HepG2 (cell line): ENCODE results near the gene CA11. TPM values are rescaled to one million over a fixed set of nuclear protein-coding genes. Genes with fewer than 3 reads are reported as not detected.
A peak's percentile ranks its signal among the peaks of the same experiment; 100 is the strongest.

Experiments
- AGO2 ChIP-seq: fragments of 200-400 bp; formaldehyde crosslinking; optimal IDR thresholded peaks from 2 replicates; pipeline ENCODE3; 2017; ENCODE audit warnings: mild to moderate bottlenecking, low read depth, low read length, moderate library complexity
- CCDC6 ChIP-seq: sonication (generic); formaldehyde crosslinking; IDR thresholded peaks from 2 replicates; pipeline ENCODE4 v1.8.1; 2022; ENCODE audit warnings: mild to moderate bottlenecking, missing genetic modification reagents, moderate library complexity
- HHEX ChIP-seq: IDR thresholded peaks from 2 replicates; pipeline ENCODE4 v1.6.1; 2016; ENCODE audit warnings: control low read depth
- HINFP ChIP-seq: sonication (generic); formaldehyde crosslinking; IDR thresholded peaks from 2 replicates; pipeline ENCODE4 v1.4.0; 2020; ENCODE audit warnings: low read depth, mild to moderate bottlenecking, missing genetic modification reagents
- HOXA3 ChIP-seq: sonication (generic); formaldehyde crosslinking; IDR thresholded peaks from 2 replicates; pipeline ENCODE4 v1.5.0; 2020; ENCODE audit warnings: missing genetic modification reagents
- KMT2B ChIP-seq: IDR thresholded peaks from 2 replicates; pipeline ENCODE4 v1.6.1; 2016; ENCODE audit warnings: missing genetic modification reagents, missing compliant biosample characterization
- NFATC3 ChIP-seq: sonication (generic); formaldehyde crosslinking; IDR thresholded peaks from 2 replicates; pipeline ENCODE4 v1.5.1; 2020; ENCODE audit warnings: mild to moderate bottlenecking, missing genetic modification reagents
- RARA ChIP-seq: IDR thresholded peaks from 2 replicates; pipeline ENCODE4 v1.6.1; 2016; ENCODE audit warnings: missing genetic modification reagents, missing compliant biosample characterization
- SYNCRIP ChIP-seq: fragments of 200-400 bp; formaldehyde crosslinking; IDR thresholded peaks from 2 replicates; pipeline ENCODE4 v1.6.1; 2018; ENCODE audit warnings: mild to moderate bottlenecking, low read depth, low read length; ENCODE audit not compliant: insufficient read depth
- U2AF2 ChIP-seq: fragments of 200-400 bp; formaldehyde crosslinking; IDR thresholded peaks from 2 replicates; pipeline ENCODE4 v1.6.1; 2017; ENCODE audit warnings: low read depth, mild to moderate bottlenecking, low read length
- ZNF530 ChIP-seq: sonication (generic); formaldehyde crosslinking; IDR thresholded peaks from 2 replicates; pipeline ENCODE4 v1.5.0; 2020; ENCODE audit warnings: low read depth, mild to moderate bottlenecking, missing genetic modification reagents
- ZNF772 ChIP-seq: sonication (generic); formaldehyde crosslinking; IDR thresholded peaks from 2 replicates; pipeline ENCODE4 v1.5.0; 2020; ENCODE audit warnings: mild to moderate bottlenecking, missing genetic modification reagents
- polyA plus RNA-seq, 8 experiments: library from polyadenylated mRNA; depleted of rRNA in 3 of 8; stranded (reverse) in 7 of 8; unstranded in 1 of 8; fragments of >200 nt; fragmentation: Illumina TruSeq in 4 of 8; extraction: Trizol in 4 of 8; gene quantifications; 2 replicates each; pipeline versions ENCODE4 v1.2.1 to v1.2.3, GENCODE V29; 2011 to 2016; ENCODE audit warnings: low read depth in 4 of 8, missing spikeins in 1 of 8, mixed read lengths in 1 of 8; ENCODE audit not compliant: insufficient read depth in 1 of 8
- total RNA-seq, 5 experiments: library from RNA; depleted of rRNA; stranded (reverse); fragments of >200 nt; fragmentation: Illumina TruSeq; extraction: Trizol; gene quantifications; 2 replicates each; pipeline ENCODE4 v1.2.3, GENCODE V29; 2016; ENCODE audit warnings: low read depth in 1 of 5
- TF ChIP-seq, protein P1 (sequence below): sonication (generic); formaldehyde crosslinking; IDR thresholded peaks from 2 replicates; pipeline ENCODE4 v1.5.1; 2020; ENCODE audit warnings: mild to moderate bottlenecking, missing genetic modification reagents, moderate library complexity
- TF ChIP-seq, protein P2 (sequence below): sonication (generic); formaldehyde crosslinking; IDR thresholded peaks from 2 replicates; pipeline ENCODE4 v1.9.0; 2021; ENCODE audit warnings: missing genetic modification reagents, borderline replicate concordance
- TF ChIP-seq, protein P3 (sequence below): sonication (generic); formaldehyde crosslinking; conservative IDR thresholded peaks from 2 replicates; pipeline ENCODE4 v1.4.0; 2020; ENCODE audit warnings: missing genetic modification reagents
- TF ChIP-seq, protein P4 (sequence below): sonication (generic); formaldehyde crosslinking; IDR thresholded peaks from 2 replicates; pipeline ENCODE4 v1.4.0; 2020; ENCODE audit warnings: missing genetic modification reagents, mild to moderate bottlenecking, borderline replicate concordance

Gene CA11
- total and polyA plus RNA-seq, 2 of the 13 experiments (the other 11 are each of a cell fraction or from before 2014, with no cell fraction given), result 0.41 to 0.58 TPM

- TF ChIP-seq, protein P1, sequence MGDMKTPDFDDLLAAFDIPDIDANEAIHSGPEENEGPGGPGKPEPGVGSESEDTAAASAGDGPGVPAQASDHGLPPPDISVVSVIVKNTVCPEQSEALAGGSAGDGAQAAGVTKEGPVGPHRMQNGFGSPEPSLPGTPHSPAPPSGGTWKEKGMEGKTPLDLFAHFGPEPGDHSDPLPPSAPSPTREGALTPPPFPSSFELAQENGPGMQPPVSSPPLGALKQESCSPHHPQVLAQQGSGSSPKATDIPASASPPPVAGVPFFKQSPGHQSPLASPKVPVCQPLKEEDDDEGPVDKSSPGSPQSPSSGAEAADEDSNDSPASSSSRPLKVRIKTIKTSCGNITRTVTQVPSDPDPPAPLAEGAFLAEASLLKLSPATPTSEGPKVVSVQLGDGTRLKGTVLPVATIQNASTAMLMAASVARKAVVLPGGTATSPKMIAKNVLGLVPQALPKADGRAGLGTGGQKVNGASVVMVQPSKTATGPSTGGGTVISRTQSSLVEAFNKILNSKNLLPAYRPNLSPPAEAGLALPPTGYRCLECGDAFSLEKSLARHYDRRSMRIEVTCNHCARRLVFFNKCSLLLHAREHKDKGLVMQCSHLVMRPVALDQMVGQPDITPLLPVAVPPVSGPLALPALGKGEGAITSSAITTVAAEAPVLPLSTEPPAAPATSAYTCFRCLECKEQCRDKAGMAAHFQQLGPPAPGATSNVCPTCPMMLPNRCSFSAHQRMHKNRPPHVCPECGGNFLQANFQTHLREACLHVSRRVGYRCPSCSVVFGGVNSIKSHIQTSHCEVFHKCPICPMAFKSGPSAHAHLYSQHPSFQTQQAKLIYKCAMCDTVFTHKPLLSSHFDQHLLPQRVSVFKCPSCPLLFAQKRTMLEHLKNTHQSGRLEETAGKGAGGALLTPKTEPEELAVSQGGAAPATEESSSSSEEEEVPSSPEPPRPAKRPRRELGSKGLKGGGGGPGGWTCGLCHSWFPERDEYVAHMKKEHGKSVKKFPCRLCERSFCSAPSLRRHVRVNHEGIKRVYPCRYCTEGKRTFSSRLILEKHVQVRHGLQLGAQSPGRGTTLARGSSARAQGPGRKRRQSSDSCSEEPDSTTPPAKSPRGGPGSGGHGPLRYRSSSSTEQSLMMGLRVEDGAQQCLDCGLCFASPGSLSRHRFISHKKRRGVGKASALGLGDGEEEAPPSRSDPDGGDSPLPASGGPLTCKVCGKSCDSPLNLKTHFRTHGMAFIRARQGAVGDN (CRISPR knock-in tag), result peak; percentile 93
- peak; percentile 58 for TF ChIP-seq RARA (CRISPR knock-in tag)
- 0 out of 2 replicates have a peak, but pooled peaks have one; percentile 14 for TF ChIP-seq U2AF2
- TF ChIP-seq HHEX, result no peak
- TF ChIP-seq HOXA3 (CRISPR knock-in tag), result peak; percentile 99
- TF ChIP-seq, protein P2, sequence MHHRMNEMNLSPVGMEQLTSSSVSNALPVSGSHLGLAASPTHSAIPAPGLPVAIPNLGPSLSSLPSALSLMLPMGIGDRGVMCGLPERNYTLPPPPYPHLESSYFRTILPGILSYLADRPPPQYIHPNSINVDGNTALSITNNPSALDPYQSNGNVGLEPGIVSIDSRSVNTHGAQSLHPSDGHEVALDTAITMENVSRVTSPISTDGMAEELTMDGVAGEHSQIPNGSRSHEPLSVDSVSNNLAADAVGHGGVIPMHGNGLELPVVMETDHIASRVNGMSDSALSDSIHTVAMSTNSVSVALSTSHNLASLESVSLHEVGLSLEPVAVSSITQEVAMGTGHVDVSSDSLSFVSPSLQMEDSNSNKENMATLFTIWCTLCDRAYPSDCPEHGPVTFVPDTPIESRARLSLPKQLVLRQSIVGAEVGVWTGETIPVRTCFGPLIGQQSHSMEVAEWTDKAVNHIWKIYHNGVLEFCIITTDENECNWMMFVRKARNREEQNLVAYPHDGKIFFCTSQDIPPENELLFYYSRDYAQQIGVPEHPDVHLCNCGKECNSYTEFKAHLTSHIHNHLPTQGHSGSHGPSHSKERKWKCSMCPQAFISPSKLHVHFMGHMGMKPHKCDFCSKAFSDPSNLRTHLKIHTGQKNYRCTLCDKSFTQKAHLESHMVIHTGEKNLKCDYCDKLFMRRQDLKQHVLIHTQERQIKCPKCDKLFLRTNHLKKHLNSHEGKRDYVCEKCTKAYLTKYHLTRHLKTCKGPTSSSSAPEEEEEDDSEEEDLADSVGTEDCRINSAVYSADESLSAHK (CRISPR knock-in tag), result peak; percentile 67
- TF ChIP-seq AGO2, result peak; percentile 80
- TF ChIP-seq KMT2B (CRISPR knock-in tag), result peak; percentile 88
- TF ChIP-seq, protein P3, sequence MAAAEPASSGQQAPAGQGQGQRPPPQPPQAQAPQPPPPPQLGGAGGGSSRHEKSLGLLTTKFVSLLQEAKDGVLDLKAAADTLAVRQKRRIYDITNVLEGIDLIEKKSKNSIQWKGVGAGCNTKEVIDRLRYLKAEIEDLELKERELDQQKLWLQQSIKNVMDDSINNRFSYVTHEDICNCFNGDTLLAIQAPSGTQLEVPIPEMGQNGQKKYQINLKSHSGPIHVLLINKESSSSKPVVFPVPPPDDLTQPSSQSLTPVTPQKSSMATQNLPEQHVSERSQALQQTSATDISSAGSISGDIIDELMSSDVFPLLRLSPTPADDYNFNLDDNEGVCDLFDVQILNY (CRISPR knock-in tag), result no peak; the same call in 1 of the 2 replicates
- TF ChIP-seq CCDC6, result peak; percentile 93
- TF ChIP-seq HINFP (CRISPR knock-in tag), result no peak; the same call in 1 of the 2 replicates
- TF ChIP-seq NFATC3, result peak; percentile 87; the same call in 1 of the 2 replicates
- TF ChIP-seq, protein P4, sequence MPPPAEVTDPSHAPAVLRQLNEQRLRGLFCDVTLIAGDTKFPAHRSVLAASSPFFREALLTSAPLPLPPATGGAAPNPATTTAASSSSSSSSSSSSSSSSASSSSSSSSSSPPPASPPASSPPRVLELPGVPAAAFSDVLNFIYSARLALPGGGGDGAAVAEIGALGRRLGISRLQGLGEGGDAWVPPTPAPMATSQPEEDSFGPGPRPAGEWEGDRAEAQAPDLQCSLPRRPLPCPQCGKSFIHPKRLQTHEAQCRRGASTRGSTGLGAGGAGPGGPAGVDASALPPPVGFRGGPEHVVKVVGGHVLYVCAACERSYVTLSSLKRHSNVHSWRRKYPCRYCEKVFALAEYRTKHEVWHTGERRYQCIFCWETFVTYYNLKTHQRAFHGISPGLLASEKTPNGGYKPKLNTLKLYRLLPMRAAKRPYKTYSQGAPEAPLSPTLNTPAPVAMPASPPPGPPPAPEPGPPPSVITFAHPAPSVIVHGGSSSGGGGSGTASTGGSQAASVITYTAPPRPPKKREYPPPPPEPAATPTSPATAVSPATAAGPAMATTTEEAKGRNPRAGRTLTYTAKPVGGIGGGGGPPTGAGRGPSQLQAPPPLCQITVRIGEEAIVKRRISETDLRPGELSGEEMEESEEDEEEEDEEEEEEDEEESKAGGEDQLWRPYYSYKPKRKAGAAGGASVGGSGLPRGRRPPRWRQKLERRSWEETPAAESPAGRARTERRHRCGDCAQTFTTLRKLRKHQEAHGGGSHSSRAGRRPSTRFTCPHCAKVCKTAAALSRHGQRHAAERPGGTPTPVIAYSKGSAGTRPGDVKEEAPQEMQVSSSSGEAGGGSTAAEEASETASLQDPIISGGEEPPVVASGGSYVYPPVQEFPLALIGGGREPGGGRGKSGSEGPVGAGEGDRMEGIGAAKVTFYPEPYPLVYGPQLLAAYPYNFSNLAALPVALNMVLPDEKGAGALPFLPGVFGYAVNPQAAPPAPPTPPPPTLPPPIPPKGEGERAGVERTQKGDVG, result peak; percentile 82; the same call in 1 of the 2 replicates
- TF ChIP-seq ZNF772 (CRISPR knock-in tag), result peak; percentile 96
- TF ChIP-seq ZNF530 (CRISPR knock-in tag), result no peak
- no peak for TF ChIP-seq SYNCRIP
Observed at GRCh38 chr19:48618916-48619691, 26.9 kb downstream of the CA11 start, which contains the start of the genes RPL18 and SPHK2 (continued).
